H1 (cell line): Measurements from ENCODE around the gene UROC1.

Experiments
- ATF2 ChIP-seq: IDR thresholded peaks from 2 replicates; pipeline ENCODE4 v1.6.1; 2012; ENCODE audit warnings: low read length, inconsistent platforms
- CTCF ChIP-seq, 3 experiments: IDR thresholded peaks; 1 replicate in 2 of 3; 2 replicates in 1 of 3; pipeline versions ENCODE4 v1.5.1 to v1.6.1; 2011; ENCODE audit warnings: low read length in 3 of 3, mild to moderate bottlenecking in 3 of 3, inconsistent platforms in 2 of 3, low read depth in 1 of 3, moderate library complexity in 1 of 3; ENCODE audit not compliant: insufficient read depth in 1 of 3; ENCODE audit errors: control extremely low read depth in 1 of 3
- EGR1 ChIP-seq: IDR thresholded peaks from 2 replicates; pipeline ENCODE4 v1.6.1; 2011; ENCODE audit warnings: low read depth, low read length, borderline replicate concordance
- GTF2F1 ChIP-seq: IDR thresholded peaks from 2 replicates; pipeline ENCODE4 v1.6.1; 2012; ENCODE audit warnings: low read depth, low read length, improper control_type of control experiment, borderline replicate concordance
- KDM1A ChIP-seq: fragments of 200-600, 300-600 bp; sonication (generic); IDR thresholded peaks from 2 replicates; pipeline ENCODE4 v1.7.1; 2016; ENCODE audit warnings: mild to moderate bottlenecking, low read length, borderline replicate concordance
- MAX ChIP-seq: IDR thresholded peaks from 2 replicates; pipeline ENCODE4 v1.6.1; 2012; ENCODE audit warnings: inconsistent platforms
- RBBP5 ChIP-seq: IDR thresholded peaks from 2 replicates; pipeline ENCODE4 v1.7.1; 2012; ENCODE audit warnings: low read depth, mild to moderate bottlenecking, inconsistent platforms, low read length, moderate library complexity, borderline replicate concordance
- RFX5 ChIP-seq: IDR thresholded peaks from 2 replicates; pipeline ENCODE4 v1.6.1; 2011; ENCODE audit warnings: low read depth, low read length, improper control_type of control experiment, borderline replicate concordance
- SIRT6 ChIP-seq: IDR thresholded peaks from one replicate; pipeline ENCODE4 v1.7.1; 2012; ENCODE audit warnings: low read length, inconsistent platforms

GRCh38 chr3:126477061-126477380 lies 40.6 kb downstream of the UROC1 start:
- no peak for TF ChIP-seq ATF2
- no peak for TF ChIP-seq EGR1
- TF ChIP-seq KDM1A, result no peak
- no peak for TF ChIP-seq SIRT6
- TF ChIP-seq CTCF (IDR thresholded peaks at IDR 0.05; ENCODE audit: control extremely low read depth in 1 of 3, insufficient read depth in 1 of 3, low read depth in 1 of 3, low read length in 3 of 3), result no peak
- TF ChIP-seq GTF2F1, result no peak
- no peak for TF ChIP-seq RBBP5
- no peak for TF ChIP-seq RFX5
- no peak for TF ChIP-seq MAX
